Fibroblast of villous mesenchyme (primary cell): Measurements from ENCODE around the gene PDLIM4. TPM values are rescaled to one million over a fixed set of nuclear protein-coding genes. Genes with fewer than 3 reads are reported as not detected.

Source experiments
- DNase-seq: peaks from one replicate; pipeline ENCODE4 v3.0.0-alpha.2; 2010; ENCODE audit warnings: low read depth
- H3K4me3 ChIP-seq: 2 replicates; pipeline ENCODE4 v1.5.1; 2011; ENCODE audit warnings: low read depth, mild to moderate bottlenecking, low read length
- CTCF ChIP-seq: IDR thresholded peaks from 2 replicates; pipeline ENCODE4 v1.5.1; 2012; ENCODE audit warnings: low read depth, mild to moderate bottlenecking, low read length; ENCODE audit not compliant: insufficient read depth
- total RNA-seq: library from RNA; depleted of rRNA; stranded (reverse); fragments of >200 nt; gene quantifications from 2 replicates; pipeline ENCODE4 v1.2.3, GENCODE V29; 2012

Gene PDLIM4
- total RNA-seq, 1 donor: 97.2 TPM

- DNase-seq: no peak
- TF ChIP-seq CTCF: no peak
- no peak overlapping the region for H3K4me3 ChIP-seq
These were observed 39.0 kb downstream of the PDLIM4 start for GRCh38 chr5:132296412-132297016.

- no peak for DNase-seq
- TF ChIP-seq CTCF: no peak
- H3K4me3 ChIP-seq: no peak overlapping the region
These were observed 39.9 kb downstream of the PDLIM4 start for GRCh38 chr5:132297211-132297940.

- no peak for TF ChIP-seq CTCF
- no peak overlapping the region for H3K4me3 ChIP-seq
- peak; percentile 63 for DNase-seq
These were observed 41.1 kb downstream of the PDLIM4 start for GRCh38 chr5:132298298-132299212.

- H3K4me3 ChIP-seq: no peak overlapping the region
- no peak for TF ChIP-seq CTCF
- no peak for DNase-seq
These were observed 42.4 kb downstream of the PDLIM4 start for GRCh38 chr5:132299917-132300316.

- no peak for DNase-seq
- H3K4me3 ChIP-seq: no peak overlapping the region
- no peak for TF ChIP-seq CTCF
These were observed 43.3 kb downstream of the PDLIM4 start for GRCh38 chr5:132300577-132301343.
